Lung (tissue), 12 donors: ENCODE measurements around the gene IGFBP6. TPM values are rescaled to one million over a fixed set of nuclear protein-coding genes. Genes with fewer than 3 reads are reported as not detected.
"Not testable (repeated sequence)": the region's sequence is repeated elsewhere in the genome, so short reads cannot be mapped to it uniquely, and the experiment has no call there.

ENCODE experiments used
- ATAC-seq: fragments of 200-7000 bp; cut with Tn5 transposase; one replicate; pipeline ENCODE4 v1.9.1; 2020; ENCODE audit warnings: moderate number of reproducible peaks; ENCODE audit not compliant: insufficient read depth, low FRiP score
- DNase-seq, 3 donors: peaks; one replicate each; pipeline ENCODE4 v3.0.0-alpha.2; 2013 to 2017
- H3K27ac ChIP-seq, 2 donors: one replicate each; pipeline ENCODE4 v1.5.1; 2013; ENCODE audit warnings: mild to moderate bottlenecking in 2 of 2, moderate library complexity in 2 of 2, control low read depth in 1 of 2, inconsistent platforms in 1 of 2, low read depth in 1 of 2, low read length in 1 of 2
- H3K27me3 ChIP-seq, 3 donors: one replicate each; pipeline ENCODE4 v1.5.1; 2013; ENCODE audit warnings: low read length in 2 of 3; ENCODE audit not compliant: control insufficient read depth in 3 of 3, insufficient read depth in 3 of 3
- H3K36me3 ChIP-seq, 4 donors: one replicate each; pipeline ENCODE4 v1.5.1; 2013; ENCODE audit warnings: low read length in 4 of 4, mild to moderate bottlenecking in 1 of 4, moderate library complexity in 1 of 4; ENCODE audit not compliant: control insufficient read depth in 4 of 4, insufficient read depth in 4 of 4
- H3K4me1 ChIP-seq, 5 donors: one replicate each; pipeline ENCODE4 v1.5.1; 2013; ENCODE audit warnings: low read length in 5 of 5, mild to moderate bottlenecking in 2 of 5, moderate library complexity in 1 of 5; ENCODE audit not compliant: control insufficient read depth in 5 of 5, insufficient read depth in 5 of 5
- H3K4me3 ChIP-seq: one replicate; pipeline ENCODE4 v1.5.1; 2013; ENCODE audit warnings: mild to moderate bottlenecking, control low read depth, moderate library complexity
- H3K9ac ChIP-seq, 2 donors: one replicate each; pipeline ENCODE4 v1.5.1; 2013; ENCODE audit warnings: low read length in 2 of 2, control low read depth in 1 of 2; ENCODE audit not compliant: insufficient read depth in 1 of 2
- H3K9me3 ChIP-seq, 4 donors: one replicate each; pipeline ENCODE4 v1.5.1; 2013; ENCODE audit warnings: low read length in 3 of 4, mild to moderate bottlenecking in 1 of 4, moderate library complexity in 1 of 4; ENCODE audit not compliant: control insufficient read depth in 4 of 4, insufficient read depth in 3 of 4
- CTCF ChIP-seq: IDR thresholded peaks from 2 replicates; pipeline ENCODE4 v1.5.1; 2012; ENCODE audit warnings: mild to moderate bottlenecking; ENCODE audit errors: control extremely low read depth, extremely low read depth
- WGBS, 2 donors: extraction: QIAGEN DNeasy Blood & Tissue Kit; methylation state at CpG; one replicate each; pipeline ENCODE4 v1.1.7; 2013; 5-methylcytosine and 5-hydroxymethylcytosine counted together
- polyA plus RNA-seq, 2 donors: library from polyadenylated mRNA; stranded (reverse); fragments of 200-250 nt; gene quantifications; one replicate each; pipeline ENCODE4 v1.2.1, GENCODE V29; 2013
- total RNA-seq, 2 donors: library from RNA; depleted of rRNA in 1 of 2; stranded (reverse); fragments of >200 nt in 1 of 2; gene quantifications; one replicate each; pipeline ENCODE4 v1.2.1, GENCODE V29; 2014 to 2021
- donor health status: control.
- donor health status: control.
- donor health status: Bipolar disorder and iron deficiency.
- donor health status: healthy.
- donor health status: DM: yes; HTN: yes; CAD: no.

The IGFBP6 gene
- total and polyA plus RNA-seq, 4 donors: 15.9 to 75.0 (median 29.2) TPM

GRCh38 chr12:53107122-53107521 is 9.7 kb downstream of the IGFBP6 start:
- ATAC-seq (no peak), DNase-seq (no peak)
- H3K27me3 ChIP-seq: no peaks in the 10 kb centered on the region
- H3K36me3 ChIP-seq: no peaks in the 10 kb centered on the region
- no peak for TF ChIP-seq CTCF
- no peak overlapping the region for H3K27ac ChIP-seq
- no peak overlapping the region for H3K4me3 ChIP-seq
- no peaks in the 10 kb centered on the region for H3K9me3 ChIP-seq
- H3K4me1 ChIP-seq: peaks cover 0 to 6% (median 2%) of the 10 kb centered on the region in 5 donors
- H3K9ac ChIP-seq: no peak overlapping the region
- 60 to 76% methylated on average over 7 of the region's 7 CpGs for WGBS, 2 donors

GRCh38 chr12:53112431-53112830 is 15.0 kb downstream of the IGFBP6 start:
- H3K27ac ChIP-seq, H3K27me3 ChIP-seq, H3K9me3 ChIP-seq, H3K9ac ChIP-seq, H3K36me3 ChIP-seq, DNase-seq, ATAC-seq, H3K4me3 ChIP-seq, H3K4me1 ChIP-seq: not testable (repeated sequence)
- WGBS, 2 donors: 75 to 85% methylated on average over 6 to 7 of the region's 7 CpGs

GRCh38 chr12:53113136-53113705 is 15.8 kb downstream of the IGFBP6 start:
- no peak for TF ChIP-seq CTCF
- Histone ChIP-seq H3K4me3 (no peak overlapping the region), H3K9me3 (no peaks in the 10 kb centered on the region), H3K27me3 (no peaks in the 10 kb centered on the region), H3K36me3 (no peaks in the 10 kb centered on the region), H3K4me1 (peaks cover 0 to 8% (median 0%) of the 10 kb centered on the region in 5 donors), H3K27ac (no peak overlapping the region), H3K9ac (no peak overlapping the region)
- DNase-seq (no peak), ATAC-seq (no peak)
- 87 to 92% methylated on average over 12 of the region's 12 CpGs for WGBS, 2 donors

GRCh38 chr12:53113951-53114350 is 16.5 kb downstream of the IGFBP6 start:
- no peak overlapping the region for H3K27ac ChIP-seq
- H3K9ac ChIP-seq: no peak overlapping the region
- H3K27me3 ChIP-seq: no peaks in the 10 kb centered on the region
- TF ChIP-seq CTCF: no peak
- H3K36me3 ChIP-seq: no peaks in the 10 kb centered on the region
- ATAC-seq: no peak
- peaks cover 0 to 8% (median 0%) of the 10 kb centered on the region in 5 donors for H3K4me1 ChIP-seq
- no peak for DNase-seq
- no peak overlapping the region for H3K4me3 ChIP-seq
- H3K9me3 ChIP-seq: no peaks in the 10 kb centered on the region
